ENCODE results near the gene FZD2. TPM values are rescaled to one million over a fixed set of nuclear protein-coding genes. Genes with fewer than 3 reads are reported as not detected.
A peak's percentile ranks its signal among the peaks of the same experiment; 100 is the strongest.

The FZD2 gene
- total and polyA plus RNA-seq, 9 of the 15 experiments (the other 6 are each of a cell fraction or from before 2014, with no cell fraction given), result 0.03 to 4.5 (median 1.1) TPM; not detected in 1

GRCh38 chr17:44598932-44599297, 41.6 kb downstream of the FZD2 start:
- ChIA-PET CTCF (ENCODE audit: low intra/inter-chr PET ratio) (no interaction called here), POLR2A (interaction anchor here (0.6 to 0.9 kb wide), 2 partner anchors 38 to 224 kb away, joined by 3 read pairs; no protein-coding TSS in a partner anchor)
- 56% methylated on average over 2 of the region's 2 CpGs for WGBS (ENCODE audit: insufficient coverage, low coverage, missing lambda C conversion rate)
- Histone ChIP-seq H2AFZ (ENCODE audit: low read depth, low read length) (no peak overlapping the region), H3K9me3 (replicated peaks; ENCODE audit: control insufficient read depth, insufficient read depth, low read depth, low read length) (no peaks in the 10 kb centered on the region), H3K4me1 (replicated peaks in 1 of 2; ENCODE audit: control insufficient read depth in 2 of 2, insufficient read depth in 2 of 2, low read length in 2 of 2) (no peaks in the 10 kb centered on the region), H3K4me3 (no peak overlapping the region), H3K27ac (ENCODE audit: extremely low read depth, low read depth, low read length) (no peak overlapping the region), H3K4me2 (ENCODE audit: insufficient read depth, low read length) (no peak overlapping the region), H4K20me1 (replicated peaks; ENCODE audit: control insufficient read depth, insufficient read depth, low read length) (no peaks in the 10 kb centered on the region; the same call in 1 of the 2 replicates), H3K9me1 (ENCODE audit: control insufficient read depth, insufficient read depth, low read length) (no peaks in the 10 kb centered on the region), H3K9ac (ENCODE audit: insufficient read depth in 1 of 2, low read depth in 2 of 2, low read length in 2 of 2) (no peak overlapping the region), H3K36me3 (ENCODE audit: control insufficient read depth, insufficient read depth, low read length) (no peaks in the 10 kb centered on the region), H3K27me3 (ENCODE audit: control insufficient read depth in 2 of 2, insufficient read depth in 2 of 2, low read length in 2 of 2) (peaks cover 15 to 52% of the 10 kb centered on the region in 2 experiments; a peak in 4 of 5 replicates), H3K79me2 (ENCODE audit: control insufficient read depth, insufficient read depth, low read length) (no peaks in the 10 kb centered on the region)
- FAIRE-seq, result no peak
- TF ChIP-seq NBN (IDR thresholded peaks at IDR 0.05; ENCODE audit: low read depth) (no peak), GABPB2 (CRISPR knock-in tag; conservative IDR thresholded peaks at IDR 0.05) (no peak), POU5F1 (IDR thresholded peaks at IDR 0.05; ENCODE audit: borderline replicate concordance, low read depth, low read length, partially characterized antibody) (no peak), ZC3H11A (IDR thresholded peaks at IDR 0.05; ENCODE audit: low read depth, low read length) (0 out of 2 replicates have a peak, but pooled peaks have one; percentile 45)
- in situ Hi-C loops (cut with MboI), result no loop called here
- intact Hi-C loops (cut with micrococcal nuclease), result no loop called here
- ATAC-seq, result no peak
- no peak for DNase-seq (ENCODE audit: extremely low read depth in 1 of 4, low spot score in 3 of 4)
- BruUV-seq (replicated peaks), result no TSS peak

Data from K562 (cell line).